Measurements from ENCODE around the gene SLC44A2. TPM values are rescaled to one million over a fixed set of nuclear protein-coding genes. Genes with fewer than 3 reads are reported as not detected.

Gene SLC44A2
- total RNA-seq, 1 experiment from 2014 or later, result 6.2 TPM

DNA sequence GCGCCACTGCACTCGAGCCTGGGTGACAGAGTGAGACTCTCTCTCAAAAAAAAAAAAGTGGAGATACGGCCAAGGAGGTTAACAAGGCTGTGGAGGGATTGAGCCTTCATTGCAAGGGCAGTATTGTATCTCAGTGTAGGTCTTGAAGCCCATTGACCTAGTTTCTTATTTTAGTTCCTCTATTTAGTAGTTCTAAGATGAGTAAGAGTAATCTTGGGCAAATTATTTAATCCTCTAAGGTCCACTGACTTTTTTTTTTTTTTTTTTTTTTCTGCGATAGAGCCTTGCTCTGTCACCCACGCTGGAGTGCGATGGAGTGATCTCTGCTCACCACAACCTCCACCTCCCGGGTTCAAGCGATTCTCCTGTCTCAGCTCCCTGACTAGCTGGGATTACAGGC, 14.5 kb downstream of the SLC44A2 start:
- DNase-seq (ENCODE audit: unreplicated experiment), result no peak
- Mint-ChIP-seq H3K36me3 (ENCODE audit: insufficient read depth, unreplicated experiment) (peaks cover 5% of the 10 kb centered on the region), H3K4me1 (ENCODE audit: insufficient read depth, unreplicated experiment) (no peaks in the 10 kb centered on the region), H3K27me3 (ENCODE audit: insufficient read depth, unreplicated experiment) (no peaks in the 10 kb centered on the region), H3K4me3 (ENCODE audit: unreplicated experiment) (no peak overlapping the region), H3K27ac (ENCODE audit: low read depth, unreplicated experiment) (no peak overlapping the region), H3K9me3 (ENCODE audit: unreplicated experiment) (no peaks in the 10 kb centered on the region)
- POLR2A ChIA-PET, result no interaction called here
- intact Hi-C loops (cut with micrococcal nuclease), result no loop called here
- no TSS peak for BruUV-seq (replicated peaks)
- CTCF ChIA-PET, result interaction anchor here (9.2 kb wide), 1 partner anchor 58 kb away, joined by 248 read pairs; no protein-coding TSS in a partner anchor
- TF ChIP-seq, protein P1, sequence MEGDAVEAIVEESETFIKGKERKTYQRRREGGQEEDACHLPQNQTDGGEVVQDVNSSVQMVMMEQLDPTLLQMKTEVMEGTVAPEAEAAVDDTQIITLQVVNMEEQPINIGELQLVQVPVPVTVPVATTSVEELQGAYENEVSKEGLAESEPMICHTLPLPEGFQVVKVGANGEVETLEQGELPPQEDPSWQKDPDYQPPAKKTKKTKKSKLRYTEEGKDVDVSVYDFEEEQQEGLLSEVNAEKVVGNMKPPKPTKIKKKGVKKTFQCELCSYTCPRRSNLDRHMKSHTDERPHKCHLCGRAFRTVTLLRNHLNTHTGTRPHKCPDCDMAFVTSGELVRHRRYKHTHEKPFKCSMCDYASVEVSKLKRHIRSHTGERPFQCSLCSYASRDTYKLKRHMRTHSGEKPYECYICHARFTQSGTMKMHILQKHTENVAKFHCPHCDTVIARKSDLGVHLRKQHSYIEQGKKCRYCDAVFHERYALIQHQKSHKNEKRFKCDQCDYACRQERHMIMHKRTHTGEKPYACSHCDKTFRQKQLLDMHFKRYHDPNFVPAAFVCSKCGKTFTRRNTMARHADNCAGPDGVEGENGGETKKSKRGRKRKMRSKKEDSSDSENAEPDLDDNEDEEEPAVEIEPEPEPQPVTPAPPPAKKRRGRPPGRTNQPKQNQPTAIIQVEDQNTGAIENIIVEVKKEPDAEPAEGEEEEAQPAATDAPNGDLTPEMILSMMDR (IDR thresholded peaks at IDR 0.05; ENCODE audit: unreplicated experiment), result no peak

DNA sequence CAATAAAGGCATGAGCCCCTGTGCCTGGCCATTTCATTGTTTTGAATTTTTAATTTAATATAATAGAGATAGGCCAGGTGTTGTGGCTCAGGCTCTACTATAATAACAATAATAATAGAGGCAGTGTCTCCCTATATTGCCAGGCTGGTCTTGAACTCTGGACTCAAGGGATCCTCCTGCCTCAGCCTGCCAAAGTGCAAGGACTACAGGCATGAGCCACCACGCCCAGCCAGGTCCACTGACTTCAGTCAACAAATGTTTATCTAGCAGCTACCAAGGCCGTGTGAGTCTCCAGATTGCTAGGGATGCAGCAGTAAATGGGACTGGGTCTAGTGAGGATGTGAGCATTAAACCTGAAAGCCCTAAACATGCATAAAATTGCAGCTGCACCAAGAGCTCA, 15.0 kb downstream of the SLC44A2 start:
- BruUV-seq (replicated peaks), result no TSS peak
- DNase-seq (ENCODE audit: unreplicated experiment), result no peak
- Mint-ChIP-seq H3K36me3 (ENCODE audit: insufficient read depth, unreplicated experiment) (peaks cover 5% of the 10 kb centered on the region), H3K27ac (ENCODE audit: low read depth, unreplicated experiment) (no peak overlapping the region), H3K9me3 (ENCODE audit: unreplicated experiment) (no peaks in the 10 kb centered on the region), H3K27me3 (ENCODE audit: insufficient read depth, unreplicated experiment) (no peaks in the 10 kb centered on the region), H3K4me3 (ENCODE audit: unreplicated experiment) (no peak overlapping the region), H3K4me1 (ENCODE audit: insufficient read depth, unreplicated experiment) (no peaks in the 10 kb centered on the region)
- intact Hi-C loops (cut with micrococcal nuclease), result no loop called here
- POLR2A ChIA-PET, result interaction anchor here (0.8 kb wide), 1 partner anchor 16 kb away, joined by 3 read pairs; no protein-coding TSS in a partner anchor
- CTCF ChIA-PET, result interaction anchor here (9.2 kb wide), 1 partner anchor 58 kb away, joined by 248 read pairs; no protein-coding TSS in a partner anchor
- TF ChIP-seq, protein P1 (IDR thresholded peaks at IDR 0.05; ENCODE audit: unreplicated experiment), result no peak

DNA sequence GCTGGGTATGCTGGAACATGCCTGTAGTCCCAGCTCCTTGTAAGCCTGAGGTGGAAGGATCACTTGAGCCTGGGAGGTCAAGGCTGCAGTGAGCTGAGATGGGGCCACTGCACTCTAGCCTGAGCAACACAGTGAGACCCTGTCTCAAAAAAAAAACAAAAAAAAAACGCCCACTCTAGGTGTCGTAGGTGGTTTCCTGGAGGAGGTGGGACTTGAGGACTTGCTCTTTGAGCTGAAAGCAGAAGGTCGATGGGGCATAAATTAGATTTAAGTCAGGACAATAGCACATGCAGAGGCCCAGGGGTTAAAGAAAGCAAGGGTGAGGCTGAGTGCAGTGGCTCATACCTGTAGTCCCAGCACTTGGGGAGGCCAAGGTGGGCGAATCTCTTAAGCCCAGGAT, 15.9 kb downstream of the SLC44A2 start:
- DNase-seq (ENCODE audit: unreplicated experiment), result no peak
- Mint-ChIP-seq H3K9me3 (ENCODE audit: unreplicated experiment) (no peaks in the 10 kb centered on the region), H3K4me3 (ENCODE audit: unreplicated experiment) (no peak overlapping the region), H3K4me1 (ENCODE audit: insufficient read depth, unreplicated experiment) (no peaks in the 10 kb centered on the region), H3K27me3 (ENCODE audit: insufficient read depth, unreplicated experiment) (no peaks in the 10 kb centered on the region), H3K27ac (ENCODE audit: low read depth, unreplicated experiment) (no peak overlapping the region), H3K36me3 (ENCODE audit: insufficient read depth, unreplicated experiment) (peaks cover 5% of the 10 kb centered on the region)
- BruUV-seq (replicated peaks), result no TSS peak
- intact Hi-C loops (cut with micrococcal nuclease), result no loop called here
- ChIA-PET POLR2A (interaction anchor here (0.8 kb wide), 1 partner anchor 17 kb away, joined by 3 read pairs; no protein-coding TSS in a partner anchor), CTCF (interaction anchor here (0.6 to 9.2 kb wide), 2 partner anchors 59 to 69 kb away, joined by 3 to 248 read pairs; no protein-coding TSS in a partner anchor)
- TF ChIP-seq, protein P1 (IDR thresholded peaks at IDR 0.05; ENCODE audit: unreplicated experiment), result no peak

DNA sequence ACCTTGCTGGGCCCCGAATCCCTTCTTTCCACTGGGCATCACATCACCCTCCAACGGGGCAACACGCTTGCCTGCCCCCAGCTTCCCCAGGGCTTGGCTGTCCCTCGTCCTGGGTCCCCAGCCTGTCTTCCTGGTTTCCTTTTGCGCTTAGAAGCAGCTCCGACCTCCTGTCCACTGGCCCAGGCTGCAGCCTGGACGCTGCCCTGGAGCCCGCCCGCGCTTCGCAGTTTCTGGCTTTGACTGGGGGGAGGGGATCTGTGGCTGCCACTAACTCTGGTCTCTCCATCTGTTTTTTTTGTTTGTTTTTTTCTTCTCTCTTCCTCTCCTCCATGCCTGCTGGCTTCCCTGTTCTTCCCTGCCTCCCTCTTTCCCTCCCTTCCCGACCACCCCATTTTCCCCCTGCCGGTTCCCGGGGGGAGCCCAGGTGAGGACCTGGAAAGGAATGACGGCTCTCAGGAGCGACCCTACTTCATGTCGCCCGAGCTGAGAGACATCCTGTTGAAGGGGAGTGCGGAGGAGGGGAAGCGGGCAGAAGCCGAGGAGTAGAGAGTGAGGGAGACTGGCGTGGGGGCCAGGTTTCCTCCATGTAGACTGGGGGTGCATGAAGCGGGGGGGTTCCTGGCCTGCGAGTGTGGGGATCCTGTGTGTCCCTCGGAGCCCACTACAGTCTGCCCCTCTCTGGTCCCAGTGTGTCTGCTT, 17.3 kb downstream of the SLC44A2 start:
- Mint-ChIP-seq H3K9me3 (ENCODE audit: unreplicated experiment) (no peaks in the 10 kb centered on the region), H3K27me3 (ENCODE audit: insufficient read depth, unreplicated experiment) (no peaks in the 10 kb centered on the region), H3K36me3 (ENCODE audit: insufficient read depth, unreplicated experiment) (peaks cover 5% of the 10 kb centered on the region), H3K4me1 (ENCODE audit: insufficient read depth, unreplicated experiment) (no peaks in the 10 kb centered on the region), H3K27ac (ENCODE audit: low read depth, unreplicated experiment) (no peak overlapping the region), H3K4me3 (ENCODE audit: unreplicated experiment) (no peak overlapping the region)
- no TSS peak for BruUV-seq (replicated peaks)
- POLR2A ChIA-PET, result interaction anchor here (1.2 kb wide), 1 partner anchor 13 kb away, joined by 3 read pairs; no protein-coding TSS in a partner anchor
- TF ChIP-seq, protein P1 (IDR thresholded peaks at IDR 0.05; ENCODE audit: unreplicated experiment), result no peak
- DNase-seq (ENCODE audit: unreplicated experiment), result no peak
- CTCF ChIA-PET, result interaction anchor here (0.6 to 9.2 kb wide), 6 partner anchors 24 to 312 kb away, joined by 3 to 248 read pairs (median 4); no protein-coding TSS in a partner anchor
- intact Hi-C loops (cut with micrococcal nuclease), result no loop called here

Measured in MCF 10A (cell line).